Smooth muscle cell (in vitro differentiated cells): Measurements from ENCODE around the gene RIPPLY1. TPM values are rescaled to one million over a fixed set of nuclear protein-coding genes. Genes with fewer than 3 reads are reported as not detected.

Source experiments
- DNase-seq: peaks from one replicate; lab custom pipeline; 2025; ENCODE audit not compliant: unreplicated experiment; lab: John Stamatoyannopoulos, UW
- H2AFZ ChIP-seq: fragments of 200-600 bp; sonication (generic); 2 replicates; pipeline ENCODE4 v1.6.0; 2016; ENCODE audit warnings: antibody characterized with exemption, low read depth, mild to moderate bottlenecking
- H3F3A ChIP-seq: fragments of 200-600 bp; sonication (generic); 2 replicates; pipeline ENCODE4 v1.6.0; 2017; ENCODE audit warnings: antibody characterized with exemption, low read depth
- H3K27ac ChIP-seq: fragments of 200-600 bp; sonication (generic); 2 replicates; pipeline ENCODE4 v1.5.1; 2016; ENCODE audit warnings: low read depth, mild to moderate bottlenecking
- H3K27me3 ChIP-seq: fragments of 200-600 bp; sonication (generic); 2 replicates; pipeline ENCODE4 v1.6.1; 2016; ENCODE audit warnings: low read depth, mild to moderate bottlenecking
- H3K36me3 ChIP-seq: fragments of 200-600 bp; sonication (generic); 2 replicates; pipeline ENCODE4 v1.5.1; 2016; ENCODE audit warnings: low read depth
- H3K4me1 ChIP-seq: fragments of 200-600 bp; sonication (generic); 2 replicates; pipeline ENCODE4 v1.5.1; 2016; ENCODE audit warnings: low read depth
- H3K4me2 ChIP-seq: fragments of 200-600 bp; sonication (generic); 2 replicates; pipeline ENCODE4 v1.6.0; 2016; ENCODE audit warnings: mild to moderate bottlenecking
- H3K4me3 ChIP-seq: fragments of 200-600 bp; sonication (generic); 2 replicates; pipeline ENCODE4 v1.5.1; 2016; ENCODE audit warnings: mild to moderate bottlenecking
- H3K79me2 ChIP-seq: fragments of 200-600 bp; sonication (generic); 2 replicates; pipeline ENCODE4 v1.6.0; 2016; ENCODE audit warnings: low read depth, mild to moderate bottlenecking
- H3K9ac ChIP-seq: fragments of 200-600 bp; sonication (generic); 2 replicates; pipeline ENCODE4 v1.6.0; 2016; ENCODE audit warnings: low read depth
- H3K9me3 ChIP-seq: fragments of 200-600 bp; sonication (generic); replicated peaks from 2 replicates; pipeline ENCODE4 v1.5.1; 2016; ENCODE audit warnings: low read depth
- H4K20me1 ChIP-seq: fragments of 200-600 bp; sonication (generic); 2 replicates; pipeline ENCODE4 v1.6.0; 2016; ENCODE audit warnings: low read depth
- WGBS: methylation state at CpG from one replicate; pipeline ENCODE4 v1.1.7; 2016; ENCODE audit warnings: low lambda C conversion rate; 5-methylcytosine and 5-hydroxymethylcytosine counted together
- polyA plus RNA-seq: library from polyadenylated mRNA; unstranded; fragments of >200 nt; fragmentation: Nextera tagmentation; extraction: Ambion mirVana; gene quantifications from 2 replicates; pipeline ENCODE4 v1.2.1, GENCODE V29; 2016
- total RNA-seq: library from RNA; depleted of rRNA; stranded (reverse); fragments of >200 nt; gene quantifications from 2 replicates; pipeline ENCODE4 v1.2.3, GENCODE V29; 2014
- TF ChIP-seq, protein P1 (sequence below): fragments of 200-600 bp; sonication (generic); IDR thresholded peaks from 2 replicates; pipeline ENCODE4 v1.5.1; 2017; ENCODE audit warnings: borderline replicate concordance, mild to moderate bottlenecking, antibody characterized with exemption; ENCODE audit not compliant: insufficient read depth, poor library complexity, severe bottlenecking

RIPPLY1 gene
- total and polyA plus RNA-seq, 2 experiments from 2014 or later: not detected

DNA sequence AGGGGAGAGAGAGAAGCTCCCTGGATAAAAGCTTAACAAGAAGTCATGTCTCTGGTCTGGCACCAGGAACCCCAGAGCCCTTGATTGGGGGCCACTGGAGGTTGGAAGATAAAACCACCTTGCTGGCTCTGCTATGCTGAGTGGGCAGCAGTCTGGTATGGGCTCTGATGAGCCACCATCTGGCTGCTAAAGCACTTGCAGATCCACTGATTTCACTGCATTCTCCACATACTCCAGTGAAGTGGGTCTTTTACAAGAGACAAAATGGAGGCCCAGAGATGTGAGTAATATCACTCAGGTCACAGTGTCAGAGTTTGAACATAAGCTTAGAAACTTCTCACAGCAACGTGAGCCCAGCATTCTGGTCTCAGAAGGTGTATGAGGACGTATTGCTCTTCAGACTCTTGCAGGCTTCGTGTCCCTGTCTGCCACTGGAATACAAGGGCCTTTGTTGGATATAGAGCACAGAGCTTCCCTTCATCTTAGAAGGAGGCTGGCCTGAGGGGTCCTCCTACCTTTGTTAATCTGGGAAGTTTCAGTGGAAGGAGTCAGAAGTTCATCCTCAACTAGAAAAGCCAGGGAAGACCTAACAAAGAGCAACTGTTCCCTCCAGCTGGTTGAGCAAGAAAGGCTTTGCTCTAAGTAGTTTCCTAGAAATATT lies 28.8 kb upstream of the RIPPLY1 start:
- WGBS: 47% methylated on average over 3 of the region's 3 CpGs
- Histone ChIP-seq H3K27me3 (no peaks in the 10 kb centered on the region), H3K4me3 (no peak overlapping the region), H3K9ac (no peak overlapping the region), H3K79me2 (no peaks in the 10 kb centered on the region), H3K9me3 (no peaks in the 10 kb centered on the region), H3K36me3 (no peaks in the 10 kb centered on the region), H3K4me1 (peaks cover 3% of the 10 kb centered on the region), H3K4me2 (peak overlapping the region; percentile 57), H3K27ac (peak overlapping the region; percentile 95), H4K20me1 (no peaks in the 10 kb centered on the region), H2AFZ (no peak overlapping the region), H3F3A (no peaks in the 10 kb centered on the region)
- TF ChIP-seq, protein P1, sequence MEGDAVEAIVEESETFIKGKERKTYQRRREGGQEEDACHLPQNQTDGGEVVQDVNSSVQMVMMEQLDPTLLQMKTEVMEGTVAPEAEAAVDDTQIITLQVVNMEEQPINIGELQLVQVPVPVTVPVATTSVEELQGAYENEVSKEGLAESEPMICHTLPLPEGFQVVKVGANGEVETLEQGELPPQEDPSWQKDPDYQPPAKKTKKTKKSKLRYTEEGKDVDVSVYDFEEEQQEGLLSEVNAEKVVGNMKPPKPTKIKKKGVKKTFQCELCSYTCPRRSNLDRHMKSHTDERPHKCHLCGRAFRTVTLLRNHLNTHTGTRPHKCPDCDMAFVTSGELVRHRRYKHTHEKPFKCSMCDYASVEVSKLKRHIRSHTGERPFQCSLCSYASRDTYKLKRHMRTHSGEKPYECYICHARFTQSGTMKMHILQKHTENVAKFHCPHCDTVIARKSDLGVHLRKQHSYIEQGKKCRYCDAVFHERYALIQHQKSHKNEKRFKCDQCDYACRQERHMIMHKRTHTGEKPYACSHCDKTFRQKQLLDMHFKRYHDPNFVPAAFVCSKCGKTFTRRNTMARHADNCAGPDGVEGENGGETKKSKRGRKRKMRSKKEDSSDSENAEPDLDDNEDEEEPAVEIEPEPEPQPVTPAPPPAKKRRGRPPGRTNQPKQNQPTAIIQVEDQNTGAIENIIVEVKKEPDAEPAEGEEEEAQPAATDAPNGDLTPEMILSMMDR: no peak
- no peak for DNase-seq

DNA sequence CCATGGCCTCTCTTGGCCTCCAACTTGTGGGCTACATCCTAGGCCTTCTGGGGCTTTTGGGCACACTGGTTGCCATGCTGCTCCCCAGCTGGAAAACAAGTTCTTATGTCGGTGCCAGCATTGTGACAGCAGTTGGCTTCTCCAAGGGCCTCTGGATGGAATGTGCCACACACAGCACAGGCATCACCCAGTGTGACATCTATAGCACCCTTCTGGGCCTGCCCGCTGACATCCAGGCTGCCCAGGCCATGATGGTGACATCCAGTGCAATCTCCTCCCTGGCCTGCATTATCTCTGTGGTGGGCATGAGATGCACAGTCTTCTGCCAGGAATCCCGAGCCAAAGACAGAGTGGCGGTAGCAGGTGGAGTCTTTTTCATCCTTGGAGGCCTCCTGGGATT lies 25.1 kb upstream of the RIPPLY1 start:
- WGBS: 78% methylated on average over 4 of the region's 4 CpGs
- Histone ChIP-seq H3K27me3 (no peaks in the 10 kb centered on the region), H3K36me3 (no peaks in the 10 kb centered on the region), H3K4me3 (no peak overlapping the region), H3K9ac (no peak overlapping the region), H4K20me1 (no peaks in the 10 kb centered on the region), H3K4me2 (no peak overlapping the region), H3K79me2 (no peaks in the 10 kb centered on the region), H3K27ac (no peak overlapping the region), H3K4me1 (peaks cover 3% of the 10 kb centered on the region), H2AFZ (no peak overlapping the region), H3K9me3 (no peaks in the 10 kb centered on the region), H3F3A (no peaks in the 10 kb centered on the region)
- TF ChIP-seq, protein P1: no peak
- no peak for DNase-seq

DNA sequence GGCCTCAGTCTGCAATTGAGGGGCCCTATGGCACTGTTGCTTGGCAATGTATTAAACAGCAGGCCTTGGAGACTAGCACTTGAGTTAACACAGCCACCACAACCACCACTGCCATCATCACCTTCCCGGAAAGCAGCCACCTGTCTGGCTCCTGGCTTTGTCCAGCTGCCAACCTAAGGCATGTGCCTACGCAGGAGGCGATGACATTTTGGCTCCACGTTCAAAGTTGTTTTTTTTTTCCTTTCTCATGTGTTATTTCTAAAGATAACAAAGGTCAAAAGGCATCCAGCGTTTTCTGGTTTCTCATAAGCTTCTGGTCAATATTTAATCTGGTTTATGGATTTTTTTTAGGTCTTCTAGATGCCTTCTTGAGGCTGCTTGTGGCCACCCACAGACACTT lies 24.6 kb upstream of the RIPPLY1 start:
- Histone ChIP-seq H4K20me1 (no peaks in the 10 kb centered on the region), H3K27ac (no peak overlapping the region), H3K79me2 (no peaks in the 10 kb centered on the region), H3K27me3 (no peaks in the 10 kb centered on the region), H3K9me3 (no peaks in the 10 kb centered on the region), H3F3A (no peaks in the 10 kb centered on the region), H3K4me3 (no peak overlapping the region), H3K9ac (no peak overlapping the region), H2AFZ (no peak overlapping the region), H3K4me1 (no peaks in the 10 kb centered on the region), H3K4me2 (no peak overlapping the region), H3K36me3 (no peaks in the 10 kb centered on the region)
- 70% methylated on average over 5 of the region's 5 CpGs for WGBS
- DNase-seq: no peak
- TF ChIP-seq, protein P1: no peak

DNA sequence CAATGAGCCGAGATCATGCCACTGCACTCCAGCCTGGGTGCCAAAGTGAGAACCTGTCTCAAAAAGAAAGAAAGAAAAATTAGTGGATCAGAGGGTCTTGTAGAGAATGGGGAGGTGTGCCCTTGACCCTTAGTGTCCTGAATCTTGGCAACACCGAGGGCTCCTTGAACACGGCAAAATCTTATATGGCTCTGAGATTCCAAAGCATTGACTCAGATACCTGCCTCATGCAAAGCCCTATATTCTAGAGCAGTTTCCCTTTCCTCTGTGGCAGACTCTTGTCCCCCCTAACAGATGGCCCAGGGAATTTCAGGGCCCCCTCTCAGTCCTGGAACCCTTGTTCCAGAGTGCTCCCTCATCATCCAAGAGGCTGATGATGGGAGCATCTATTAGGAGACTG lies 23.9 kb upstream of the RIPPLY1 start:
- Histone ChIP-seq H3K27ac (no peak overlapping the region), H3K4me3 (no peak overlapping the region), H3K4me2 (no peak overlapping the region), H4K20me1 (no peaks in the 10 kb centered on the region), H3K27me3 (no peaks in the 10 kb centered on the region), H2AFZ (no peak overlapping the region), H3K4me1 (no peaks in the 10 kb centered on the region), H3K79me2 (no peaks in the 10 kb centered on the region), H3K36me3 (no peaks in the 10 kb centered on the region), H3F3A (no peaks in the 10 kb centered on the region), H3K9me3 (no peaks in the 10 kb centered on the region), H3K9ac (no peak overlapping the region)
- no peak for DNase-seq
- WGBS: 86% methylated on average over 3 of the region's 3 CpGs
- TF ChIP-seq, protein P1: no peak
